ENCODE results near the gene WNT5A. TPM values are rescaled to one million over a fixed set of nuclear protein-coding genes. Genes with fewer than 3 reads are reported as not detected.

Gene WNT5A
- total RNA-seq, 1 donor from 2014 or later: 99.3 TPM

DNA sequence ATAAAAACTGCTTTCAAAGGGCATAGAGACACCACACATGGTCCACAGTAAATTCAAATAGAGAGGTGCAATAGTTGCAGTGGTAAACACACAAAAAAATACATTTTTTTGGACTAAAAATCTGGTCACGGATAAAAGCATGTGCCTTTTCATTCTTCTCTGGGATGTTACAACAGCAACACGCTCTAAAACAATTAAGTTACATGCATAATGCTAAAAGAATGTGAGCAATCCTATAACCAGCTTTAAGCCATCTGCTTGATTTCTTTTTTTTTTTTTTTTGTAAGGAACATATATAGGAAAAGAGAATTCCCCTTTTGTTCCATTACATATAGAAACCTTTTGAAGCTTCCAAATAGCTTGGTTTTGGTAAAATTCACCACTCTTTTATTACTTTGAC, 20.0 kb downstream of the WNT5A start:
- H3K36me3 Mint-ChIP-seq: peaks cover 18% of the 10 kb centered on the region
- no peak overlapping the region for H3K4me3 Mint-ChIP-seq
- no peak overlapping the region for H3K27ac Mint-ChIP-seq
- H3K9me3 Mint-ChIP-seq: no peaks in the 10 kb centered on the region
- no peaks in the 10 kb centered on the region for H3K27me3 Mint-ChIP-seq
- TF ChIP-seq, protein P1, sequence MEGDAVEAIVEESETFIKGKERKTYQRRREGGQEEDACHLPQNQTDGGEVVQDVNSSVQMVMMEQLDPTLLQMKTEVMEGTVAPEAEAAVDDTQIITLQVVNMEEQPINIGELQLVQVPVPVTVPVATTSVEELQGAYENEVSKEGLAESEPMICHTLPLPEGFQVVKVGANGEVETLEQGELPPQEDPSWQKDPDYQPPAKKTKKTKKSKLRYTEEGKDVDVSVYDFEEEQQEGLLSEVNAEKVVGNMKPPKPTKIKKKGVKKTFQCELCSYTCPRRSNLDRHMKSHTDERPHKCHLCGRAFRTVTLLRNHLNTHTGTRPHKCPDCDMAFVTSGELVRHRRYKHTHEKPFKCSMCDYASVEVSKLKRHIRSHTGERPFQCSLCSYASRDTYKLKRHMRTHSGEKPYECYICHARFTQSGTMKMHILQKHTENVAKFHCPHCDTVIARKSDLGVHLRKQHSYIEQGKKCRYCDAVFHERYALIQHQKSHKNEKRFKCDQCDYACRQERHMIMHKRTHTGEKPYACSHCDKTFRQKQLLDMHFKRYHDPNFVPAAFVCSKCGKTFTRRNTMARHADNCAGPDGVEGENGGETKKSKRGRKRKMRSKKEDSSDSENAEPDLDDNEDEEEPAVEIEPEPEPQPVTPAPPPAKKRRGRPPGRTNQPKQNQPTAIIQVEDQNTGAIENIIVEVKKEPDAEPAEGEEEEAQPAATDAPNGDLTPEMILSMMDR (conservative IDR thresholded peaks at IDR 0.05): no peak
- DNase-seq (ENCODE audit: extremely low spot score, unreplicated experiment): no peak
- H3K4me1 Mint-ChIP-seq (ENCODE audit: unreplicated experiment): peaks cover 10% of the 10 kb centered on the region

DNA sequence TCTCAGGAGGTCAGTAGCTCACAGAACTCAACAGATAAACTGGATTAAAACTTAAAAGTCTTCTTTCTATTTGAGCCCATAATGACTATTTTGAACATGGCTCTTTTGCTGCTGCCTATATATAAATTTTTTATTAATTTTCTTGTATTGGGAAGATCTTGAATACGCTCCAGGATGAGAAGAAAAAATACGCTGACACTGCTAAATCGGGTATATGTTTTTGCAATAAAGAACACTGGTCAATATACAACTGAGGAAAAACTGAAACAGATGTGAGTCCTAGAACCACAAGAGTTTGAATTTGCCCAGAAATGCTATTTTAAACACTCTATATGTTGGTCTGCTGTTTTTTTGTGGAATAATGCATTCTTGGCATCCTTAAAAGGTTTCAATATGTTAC, 20.6 kb downstream of the WNT5A start:
- peaks cover 14% of the 10 kb centered on the region for H3K36me3 Mint-ChIP-seq
- no peaks in the 10 kb centered on the region for H3K27me3 Mint-ChIP-seq
- peaks cover 9% of the 10 kb centered on the region for H3K4me1 Mint-ChIP-seq (ENCODE audit: unreplicated experiment)
- no peak for DNase-seq (ENCODE audit: extremely low spot score, unreplicated experiment)
- H3K9me3 Mint-ChIP-seq: no peaks in the 10 kb centered on the region
- no peak overlapping the region for H3K4me3 Mint-ChIP-seq
- H3K27ac Mint-ChIP-seq: no peak overlapping the region
- TF ChIP-seq, protein P1 (conservative IDR thresholded peaks at IDR 0.05): no peak

DNA sequence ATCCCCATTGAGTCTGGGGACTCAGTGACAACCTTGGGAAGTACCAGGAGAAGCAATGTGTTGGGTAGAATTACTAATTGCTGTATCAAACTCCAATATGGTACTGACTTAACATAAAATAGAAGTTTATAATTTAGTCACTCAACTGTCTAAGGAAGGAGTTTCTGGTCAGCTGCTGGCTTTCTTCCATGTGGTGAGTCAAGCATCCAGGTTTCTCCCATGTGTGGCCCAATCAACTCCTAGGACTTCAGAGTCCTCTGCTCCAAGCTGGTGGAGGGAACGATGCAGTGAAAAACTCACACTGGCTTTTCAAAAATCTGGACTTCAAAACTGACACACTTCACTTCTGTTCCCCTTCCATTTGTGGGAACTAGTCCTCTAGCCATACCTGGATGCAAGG, 25.2 kb downstream of the WNT5A start:
- DNase-seq (ENCODE audit: extremely low spot score, unreplicated experiment): no peak
- Mint-ChIP-seq H3K9me3 (no peaks in the 10 kb centered on the region), H3K36me3 (peaks cover 4% of the 10 kb centered on the region), H3K4me1 (ENCODE audit: unreplicated experiment) (no peaks in the 10 kb centered on the region), H3K4me3 (no peak overlapping the region), H3K27ac (no peak overlapping the region), H3K27me3 (no peaks in the 10 kb centered on the region)
- TF ChIP-seq, protein P1 (conservative IDR thresholded peaks at IDR 0.05): no peak

DNA sequence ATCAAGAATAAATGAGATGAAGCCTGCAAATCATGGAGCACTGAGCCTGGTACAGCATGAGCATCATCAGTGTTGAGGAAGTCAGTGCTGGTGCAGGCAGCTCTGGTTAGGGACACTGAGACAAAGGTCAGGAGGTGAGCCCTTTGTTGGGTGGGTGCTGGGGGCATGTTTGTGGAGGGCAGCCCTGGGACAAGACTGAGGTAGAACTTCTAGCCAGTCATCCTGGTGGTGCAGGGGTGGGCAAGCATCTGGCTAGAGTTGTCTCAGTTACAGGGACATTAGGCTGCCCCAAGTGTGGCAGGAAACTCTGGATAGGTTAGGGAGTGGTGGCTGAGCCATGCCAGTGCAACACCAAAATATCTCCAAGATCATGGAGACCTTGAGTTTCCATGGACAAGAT, 27.3 kb downstream of the WNT5A start:
- Mint-ChIP-seq H3K27ac (no peak overlapping the region), H3K27me3 (no peaks in the 10 kb centered on the region)
- TF ChIP-seq, protein P1 (conservative IDR thresholded peaks at IDR 0.05): no peak

DNA sequence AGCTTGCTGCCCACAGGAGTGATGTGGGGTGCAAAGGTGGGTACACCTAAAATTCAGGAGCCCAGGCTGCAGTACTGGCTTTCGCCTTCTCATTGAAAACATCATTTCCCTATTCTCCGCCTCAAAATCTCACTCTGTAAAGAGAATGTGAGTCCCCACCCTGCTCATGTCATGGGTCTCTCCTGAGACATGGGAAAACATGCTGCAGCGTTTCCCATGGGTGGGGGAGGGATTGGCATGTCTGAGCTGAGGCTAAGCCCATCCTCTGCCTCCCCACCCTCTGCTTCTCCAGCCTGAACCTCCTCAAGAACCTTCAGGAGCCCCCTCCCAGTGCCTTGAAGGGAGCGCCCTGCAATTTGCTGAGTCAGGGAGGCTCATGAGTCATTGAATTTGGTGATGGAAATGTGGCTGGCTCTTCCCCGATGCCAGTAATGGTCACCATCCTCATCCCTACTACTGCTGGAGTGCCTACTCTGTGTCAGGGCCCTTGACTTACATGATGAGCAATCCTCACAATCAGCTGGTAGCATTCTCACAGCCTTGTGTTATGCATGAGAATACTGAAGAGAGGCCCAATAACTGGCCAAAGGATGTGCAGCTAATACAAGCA, 28.8 kb downstream of the WNT5A start:
- Mint-ChIP-seq H3K36me3 (no peaks in the 10 kb centered on the region), H3K4me1 (ENCODE audit: unreplicated experiment) (peaks cover 5% of the 10 kb centered on the region), H3K27ac (no peak overlapping the region), H3K4me3 (no peak overlapping the region), H3K27me3 (peaks cover 6% of the 10 kb centered on the region), H3K9me3 (no peaks in the 10 kb centered on the region)
- TF ChIP-seq, protein P1 (conservative IDR thresholded peaks at IDR 0.05): no peak
- no peak for DNase-seq (ENCODE audit: extremely low spot score, unreplicated experiment)

More for the DNA sequence above, 27.3 kb downstream of the WNT5A start:
- Mint-ChIP-seq H3K9me3 (no peaks in the 10 kb centered on the region), H3K4me1 (ENCODE audit: unreplicated experiment) (no peaks in the 10 kb centered on the region), H3K4me3 (no peak overlapping the region), H3K36me3 (no peaks in the 10 kb centered on the region)
- no peak for DNase-seq (ENCODE audit: extremely low spot score, unreplicated experiment)

DNA sequence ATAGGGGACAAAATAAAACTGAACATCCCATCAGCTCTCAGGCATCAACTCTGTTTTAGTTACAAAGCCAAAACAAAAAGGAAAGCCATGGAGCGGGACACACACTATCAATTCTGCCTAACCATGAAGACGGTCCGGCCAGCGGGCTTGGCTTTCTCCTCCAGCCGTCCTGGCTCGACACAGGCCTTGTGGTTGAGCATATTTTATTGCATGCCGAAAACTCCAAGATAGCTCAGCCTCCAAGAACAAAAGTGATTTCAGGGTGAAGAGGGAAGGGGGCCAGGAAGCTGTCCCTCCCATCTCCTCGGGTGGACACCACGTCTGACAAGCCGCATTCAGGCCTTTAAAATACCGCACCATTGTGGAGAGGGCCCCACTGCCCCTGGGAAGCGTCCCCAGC, 31.2 kb downstream of the WNT5A start:
- Mint-ChIP-seq H3K36me3 (no peaks in the 10 kb centered on the region), H3K27ac (no peak overlapping the region), H3K4me1 (ENCODE audit: unreplicated experiment) (peaks cover 5% of the 10 kb centered on the region), H3K4me3 (no peak overlapping the region), H3K9me3 (no peaks in the 10 kb centered on the region), H3K27me3 (peaks cover 6% of the 10 kb centered on the region)
- DNase-seq (ENCODE audit: extremely low spot score, unreplicated experiment): no peak
- TF ChIP-seq, protein P1 (conservative IDR thresholded peaks at IDR 0.05): no peak
